ENCODE data around the gene MRPS34. TPM values are rescaled to one million over a fixed set of nuclear protein-coding genes. Genes with fewer than 3 reads are reported as not detected.

The MRPS34 gene
- total RNA-seq, 6 experiments from 2014 or later = 122 to 161 (median 132) TPM

DNA sequence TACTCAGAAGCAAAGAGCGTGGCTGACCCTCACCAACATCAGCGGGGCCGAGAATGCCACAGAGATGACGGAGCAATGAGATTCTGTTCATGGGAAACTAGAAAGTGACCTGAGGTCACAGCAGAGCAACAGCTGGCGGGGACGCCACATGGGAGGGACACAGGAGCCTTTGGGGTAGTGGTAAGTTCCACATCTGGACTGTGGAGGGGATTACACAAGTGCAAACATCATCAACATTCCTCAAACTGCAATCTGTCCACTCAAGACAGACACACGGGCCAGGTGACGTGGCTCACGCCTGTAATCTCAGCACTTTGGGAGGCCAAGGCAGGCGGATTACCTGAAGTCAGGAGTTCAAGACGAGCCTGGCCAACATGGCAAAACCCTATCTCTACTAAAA lies 42.5 kb upstream of the MRPS34 start:
- no peak for DNase-seq
- H3K4me3 Mint-ChIP-seq = no peak overlapping the region
- H3K36me3 Mint-ChIP-seq (ENCODE audit: low read depth) = peaks cover 8% of the 10 kb centered on the region; the same call in 1 of the 2 replicates
- H3K4me1 Mint-ChIP-seq (ENCODE audit: low read depth) = peaks cover 5% of the 10 kb centered on the region; the same call in 1 of the 2 replicates
- no peak overlapping the region for H3K27ac Mint-ChIP-seq
- no peaks in the 10 kb centered on the region for H3K9me3 Mint-ChIP-seq
- no peaks in the 10 kb centered on the region for H3K27me3 Mint-ChIP-seq (ENCODE audit: insufficient read depth)
- TF ChIP-seq, protein P1, sequence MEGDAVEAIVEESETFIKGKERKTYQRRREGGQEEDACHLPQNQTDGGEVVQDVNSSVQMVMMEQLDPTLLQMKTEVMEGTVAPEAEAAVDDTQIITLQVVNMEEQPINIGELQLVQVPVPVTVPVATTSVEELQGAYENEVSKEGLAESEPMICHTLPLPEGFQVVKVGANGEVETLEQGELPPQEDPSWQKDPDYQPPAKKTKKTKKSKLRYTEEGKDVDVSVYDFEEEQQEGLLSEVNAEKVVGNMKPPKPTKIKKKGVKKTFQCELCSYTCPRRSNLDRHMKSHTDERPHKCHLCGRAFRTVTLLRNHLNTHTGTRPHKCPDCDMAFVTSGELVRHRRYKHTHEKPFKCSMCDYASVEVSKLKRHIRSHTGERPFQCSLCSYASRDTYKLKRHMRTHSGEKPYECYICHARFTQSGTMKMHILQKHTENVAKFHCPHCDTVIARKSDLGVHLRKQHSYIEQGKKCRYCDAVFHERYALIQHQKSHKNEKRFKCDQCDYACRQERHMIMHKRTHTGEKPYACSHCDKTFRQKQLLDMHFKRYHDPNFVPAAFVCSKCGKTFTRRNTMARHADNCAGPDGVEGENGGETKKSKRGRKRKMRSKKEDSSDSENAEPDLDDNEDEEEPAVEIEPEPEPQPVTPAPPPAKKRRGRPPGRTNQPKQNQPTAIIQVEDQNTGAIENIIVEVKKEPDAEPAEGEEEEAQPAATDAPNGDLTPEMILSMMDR (IDR thresholded peaks at IDR 0.05) = no peak

DNA sequence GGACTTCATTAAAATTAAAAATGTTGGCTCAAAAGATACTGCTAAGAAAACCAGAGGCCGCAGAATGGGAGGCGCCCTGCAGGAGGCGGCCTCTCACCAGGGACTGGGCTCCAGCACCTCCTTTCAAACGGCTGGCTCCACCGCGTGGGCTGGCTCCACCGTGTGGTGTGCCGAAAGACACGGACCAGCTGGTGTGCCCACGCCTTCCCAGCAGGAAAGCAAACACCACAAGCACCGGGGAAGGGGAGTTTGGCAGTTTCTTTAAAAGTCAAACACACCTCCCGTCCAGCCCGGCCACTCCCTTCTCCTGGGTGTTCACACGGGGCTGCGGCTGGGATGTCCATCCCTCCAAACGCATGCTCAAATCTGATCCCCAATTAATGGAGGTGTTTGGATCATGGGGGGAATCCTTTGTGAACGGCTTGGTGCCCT lies 39.8 kb upstream of the MRPS34 start:
- TF ChIP-seq, protein P1 (IDR thresholded peaks at IDR 0.05) = peak; percentile 69
- DNase-seq = peak; percentile 35
- Mint-ChIP-seq H3K27me3 (ENCODE audit: insufficient read depth) (no peaks in the 10 kb centered on the region), H3K9me3 (no peaks in the 10 kb centered on the region), H3K4me3 (no peak overlapping the region), H3K27ac (no peak overlapping the region), H3K4me1 (ENCODE audit: low read depth) (peaks cover 5% of the 10 kb centered on the region; the same call in 1 of the 2 replicates), H3K36me3 (ENCODE audit: low read depth) (peaks cover 8% of the 10 kb centered on the region; the same call in 1 of the 2 replicates)

DNA sequence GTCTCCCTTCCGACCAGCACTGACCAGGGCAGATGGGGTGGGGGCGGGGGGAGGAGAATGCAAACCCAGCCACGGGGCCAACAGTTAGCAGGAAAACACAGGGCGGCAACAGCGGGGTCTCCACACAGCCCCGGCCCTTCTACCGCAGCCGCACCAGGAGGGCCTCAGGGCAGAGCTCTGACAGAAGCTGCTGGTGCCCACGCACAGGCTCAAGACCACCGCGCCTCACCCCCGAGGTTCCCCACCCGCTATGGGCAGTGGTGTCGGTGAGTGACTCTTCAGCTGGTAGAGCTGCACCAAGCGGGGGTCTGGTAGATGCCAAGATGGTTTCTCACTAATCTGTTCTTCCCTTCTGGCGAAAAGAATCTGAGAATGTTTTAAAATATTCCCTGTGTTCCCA lies 37.6 kb upstream of the MRPS34 start:
- DNase-seq = no peak
- Mint-ChIP-seq H3K9me3 (no peaks in the 10 kb centered on the region), H3K27ac (no peak overlapping the region), H3K27me3 (ENCODE audit: insufficient read depth) (no peaks in the 10 kb centered on the region), H3K4me3 (no peak overlapping the region), H3K4me1 (ENCODE audit: low read depth) (peaks cover 5% of the 10 kb centered on the region; the same call in 1 of the 2 replicates), H3K36me3 (ENCODE audit: low read depth) (peaks cover 13% of the 10 kb centered on the region; the same call in 1 of the 2 replicates)
- TF ChIP-seq, protein P1 (IDR thresholded peaks at IDR 0.05) = no peak

DNA sequence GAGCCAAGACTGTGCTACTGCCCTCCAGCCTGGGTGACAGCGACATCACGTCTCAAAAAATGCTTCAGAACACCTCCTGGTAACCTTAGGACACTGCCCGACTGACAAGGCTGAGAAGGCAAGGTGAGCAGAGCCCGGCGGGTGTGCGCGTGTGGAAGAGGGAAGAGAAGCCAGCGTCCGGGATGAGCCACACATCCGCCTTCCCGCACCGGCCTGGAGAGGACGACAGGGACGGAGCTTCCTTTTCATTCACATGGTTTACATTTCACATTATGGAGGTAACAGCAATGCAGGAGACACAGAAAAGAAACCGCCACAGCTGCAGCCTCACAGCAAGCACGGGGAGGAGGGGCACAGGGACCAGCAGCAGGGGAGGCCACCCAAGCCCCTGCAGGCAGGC lies 37.2 kb upstream of the MRPS34 start:
- H3K27ac Mint-ChIP-seq = no peak overlapping the region
- no peak overlapping the region for H3K4me3 Mint-ChIP-seq
- H3K36me3 Mint-ChIP-seq (ENCODE audit: low read depth) = peaks cover 13% of the 10 kb centered on the region; the same call in 1 of the 2 replicates
- no peaks in the 10 kb centered on the region for H3K9me3 Mint-ChIP-seq
- H3K27me3 Mint-ChIP-seq (ENCODE audit: insufficient read depth) = no peaks in the 10 kb centered on the region
- TF ChIP-seq, protein P1 (IDR thresholded peaks at IDR 0.05) = no peak
- no peak for DNase-seq
- peaks cover 5% of the 10 kb centered on the region; the same call in 1 of the 2 replicates for H3K4me1 Mint-ChIP-seq (ENCODE audit: low read depth)

DNA sequence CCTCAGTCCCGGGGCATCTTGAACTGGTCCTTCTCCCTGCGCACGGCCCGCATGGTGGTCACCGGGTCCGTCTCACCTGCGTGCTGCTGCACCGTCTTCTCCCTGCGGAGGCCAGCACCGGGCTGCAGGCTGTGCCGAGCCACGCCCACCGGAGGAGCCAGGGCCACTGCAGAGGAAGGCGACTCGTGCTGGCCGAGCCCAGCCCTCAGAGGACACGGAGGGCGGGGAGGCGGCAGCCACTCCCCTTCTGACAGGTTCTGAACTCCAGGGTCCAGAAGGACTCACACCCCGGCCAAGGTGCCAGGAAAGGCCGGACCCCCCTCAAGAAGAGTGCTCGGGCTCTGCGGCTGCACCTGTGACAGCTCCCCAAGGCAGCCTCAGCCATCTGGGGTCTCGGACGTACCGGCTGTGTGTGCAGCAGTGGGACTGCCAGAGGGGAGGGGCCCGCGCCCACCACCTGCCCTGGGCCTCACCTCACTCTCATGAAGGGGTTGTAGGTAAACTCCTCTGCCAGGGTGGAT lies 36.4 kb upstream of the MRPS34 start:
- Mint-ChIP-seq H3K9me3 (no peaks in the 10 kb centered on the region), H3K27ac (no peak overlapping the region), H3K4me3 (no peak overlapping the region), H3K4me1 (ENCODE audit: low read depth) (peaks cover 5% of the 10 kb centered on the region; the same call in 1 of the 2 replicates), H3K36me3 (ENCODE audit: low read depth) (peaks cover 13% of the 10 kb centered on the region; the same call in 1 of the 2 replicates), H3K27me3 (ENCODE audit: insufficient read depth) (no peaks in the 10 kb centered on the region)
- TF ChIP-seq, protein P1 (IDR thresholded peaks at IDR 0.05) = no peak
- DNase-seq = no peak
